22Rv1 (cell line): ENCODE measurements around the gene CCL22.

Experiments
- H3K27ac ChIP-seq: fragments of 450-650 bp; 2 replicates; pipeline ENCODE4 v1.5.1; 2017
- ZFX ChIP-seq: fragments of 450-650 bp; IDR thresholded peaks from 2 replicates; pipeline ENCODE4 v1.6.1; 2017; ENCODE audit warnings: antibody characterized with exemption, borderline replicate concordance
- TF ChIP-seq, protein P1 (sequence below): fragments of 450-650 bp; IDR thresholded peaks from 2 replicates; pipeline ENCODE4 v1.5.1; 2017; ENCODE audit warnings: mild to moderate bottlenecking

The CCL22 gene

DNA sequence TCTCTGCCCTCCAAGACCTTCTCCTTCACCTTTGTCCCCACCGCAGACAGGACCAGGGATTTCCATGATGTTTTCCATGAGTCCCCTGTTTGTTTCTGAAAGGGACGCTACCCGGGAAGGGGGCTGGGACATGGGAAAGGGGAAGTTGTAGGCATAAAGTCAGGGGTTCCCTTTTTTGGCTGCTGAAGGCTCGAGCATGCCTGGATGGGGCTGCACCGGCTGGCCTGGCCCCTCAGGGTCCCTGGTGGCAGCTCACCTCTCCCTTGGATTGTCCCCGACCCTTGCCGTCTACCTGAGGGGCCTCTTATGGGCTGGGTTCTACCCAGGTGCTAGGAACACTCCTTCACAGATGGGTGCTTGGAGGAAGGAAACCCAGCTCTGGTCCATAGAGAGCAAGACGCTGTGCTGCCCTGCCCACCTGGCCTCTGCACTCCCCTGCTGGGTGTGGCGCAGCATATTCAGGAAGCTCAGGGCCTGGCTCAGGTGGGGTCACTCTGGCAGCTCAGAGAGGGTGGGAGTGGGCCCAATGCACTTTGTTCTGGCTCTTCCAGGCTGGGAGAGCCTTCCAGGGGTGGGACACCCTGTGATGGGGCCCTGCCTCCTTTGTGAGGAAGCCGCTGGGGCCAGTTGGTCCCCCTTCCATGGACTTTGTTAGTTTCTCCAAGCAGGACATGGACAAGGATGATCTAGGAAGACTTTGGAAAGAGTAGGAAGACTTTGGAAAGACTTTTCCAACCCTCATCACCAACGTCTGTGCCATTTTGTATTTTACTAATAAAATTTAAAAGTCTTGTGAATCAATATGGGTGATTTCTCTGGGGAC is 25.9 kb downstream of the CCL22 start:
- H3K27ac ChIP-seq = no peak overlapping the region
- TF ChIP-seq, protein P1, sequence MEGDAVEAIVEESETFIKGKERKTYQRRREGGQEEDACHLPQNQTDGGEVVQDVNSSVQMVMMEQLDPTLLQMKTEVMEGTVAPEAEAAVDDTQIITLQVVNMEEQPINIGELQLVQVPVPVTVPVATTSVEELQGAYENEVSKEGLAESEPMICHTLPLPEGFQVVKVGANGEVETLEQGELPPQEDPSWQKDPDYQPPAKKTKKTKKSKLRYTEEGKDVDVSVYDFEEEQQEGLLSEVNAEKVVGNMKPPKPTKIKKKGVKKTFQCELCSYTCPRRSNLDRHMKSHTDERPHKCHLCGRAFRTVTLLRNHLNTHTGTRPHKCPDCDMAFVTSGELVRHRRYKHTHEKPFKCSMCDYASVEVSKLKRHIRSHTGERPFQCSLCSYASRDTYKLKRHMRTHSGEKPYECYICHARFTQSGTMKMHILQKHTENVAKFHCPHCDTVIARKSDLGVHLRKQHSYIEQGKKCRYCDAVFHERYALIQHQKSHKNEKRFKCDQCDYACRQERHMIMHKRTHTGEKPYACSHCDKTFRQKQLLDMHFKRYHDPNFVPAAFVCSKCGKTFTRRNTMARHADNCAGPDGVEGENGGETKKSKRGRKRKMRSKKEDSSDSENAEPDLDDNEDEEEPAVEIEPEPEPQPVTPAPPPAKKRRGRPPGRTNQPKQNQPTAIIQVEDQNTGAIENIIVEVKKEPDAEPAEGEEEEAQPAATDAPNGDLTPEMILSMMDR = no peak
- no peak for TF ChIP-seq ZFX

DNA sequence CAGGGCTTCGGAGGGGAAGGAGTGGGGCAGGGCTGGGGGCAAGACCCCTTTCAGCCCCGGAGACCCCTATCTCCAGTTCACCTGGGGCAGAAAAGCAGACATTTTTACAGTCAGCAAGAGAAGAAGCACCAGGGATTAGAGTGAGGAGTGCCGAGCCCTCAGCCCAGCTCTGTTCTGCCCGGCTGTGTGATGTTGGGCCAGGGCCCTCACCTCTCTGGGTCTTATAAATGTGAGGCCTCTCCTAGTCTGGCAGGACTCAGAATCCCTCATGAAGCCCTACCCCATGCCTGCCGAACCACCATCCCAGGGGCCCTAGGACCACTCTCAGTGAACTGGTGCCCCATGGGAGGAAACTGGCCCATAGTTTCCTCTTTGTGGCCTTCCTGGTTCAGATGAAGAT is 26.5 kb downstream of the CCL22 start:
- TF ChIP-seq, protein P1 = no peak
- no peak overlapping the region for H3K27ac ChIP-seq

DNA sequence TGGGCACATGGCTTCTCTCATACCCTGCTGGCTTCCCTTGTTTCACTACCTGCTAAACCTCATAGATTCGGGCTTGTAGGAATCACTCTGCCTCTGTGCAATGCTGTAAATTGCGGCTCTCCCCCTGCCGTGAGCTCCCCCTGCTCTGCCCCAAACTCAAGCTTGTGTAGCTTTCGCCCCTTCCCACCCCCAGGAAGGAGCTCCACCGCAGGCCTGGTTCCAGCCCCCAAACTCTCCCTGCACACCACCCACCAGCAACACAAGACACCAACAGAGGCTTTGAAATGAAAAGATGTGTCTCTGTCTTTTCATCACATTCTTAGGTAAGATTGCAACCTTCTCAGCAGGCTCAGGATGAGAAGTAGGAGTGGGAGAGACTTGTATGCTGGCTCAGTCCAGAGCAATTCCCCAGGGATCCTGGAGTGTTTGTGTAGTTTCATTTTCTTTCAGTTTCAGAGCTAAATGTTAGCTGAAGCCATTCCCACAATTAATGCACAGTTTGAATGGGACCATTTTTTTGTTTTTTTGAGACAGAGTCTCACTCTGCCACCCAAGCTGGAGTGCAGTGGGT is 27.9 kb downstream of the CCL22 start:
- no peak overlapping the region for H3K27ac ChIP-seq
- TF ChIP-seq, protein P1 = no peak
- TF ChIP-seq ZFX = no peak

DNA sequence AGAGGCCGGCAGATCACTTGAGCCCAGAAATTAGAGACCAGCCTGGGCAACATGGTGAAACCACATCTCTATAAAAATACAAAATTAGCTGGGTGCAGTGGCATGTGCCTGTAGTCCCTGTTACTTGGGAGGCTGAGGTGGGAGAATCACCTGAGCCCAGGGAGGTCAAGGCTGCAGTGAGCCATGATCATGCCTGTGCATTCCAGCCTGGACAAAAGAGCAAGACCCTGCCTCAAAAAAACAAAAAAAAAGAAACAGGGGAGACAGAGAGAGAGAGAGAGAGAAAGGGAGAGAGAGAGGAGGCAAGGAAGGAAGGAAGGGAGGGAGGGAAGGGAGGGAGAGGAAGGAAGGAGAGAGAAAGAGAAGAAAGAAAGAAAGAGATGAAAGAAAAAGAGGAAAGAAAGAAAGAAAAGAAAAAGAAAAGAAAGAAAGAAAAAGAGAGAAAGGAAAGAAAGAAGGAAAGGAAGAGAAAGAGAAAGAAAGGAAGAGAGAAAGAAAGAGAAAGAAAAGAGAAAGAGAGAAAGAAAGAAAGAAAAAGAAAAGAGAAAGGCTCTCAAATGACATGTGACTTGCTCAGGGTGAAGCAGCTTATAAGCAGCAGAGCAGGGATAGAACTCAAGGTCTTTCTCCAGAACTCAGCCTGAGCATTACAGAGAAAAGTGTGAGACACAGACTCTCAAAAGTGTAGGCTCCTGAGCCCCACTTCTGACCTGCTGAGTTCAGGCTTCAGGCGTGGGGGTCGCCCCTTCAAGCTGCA is 29.2 kb downstream of the CCL22 start:
- H3K27ac ChIP-seq = no peak overlapping the region
- no peak for TF ChIP-seq ZFX
- TF ChIP-seq, protein P1 = no peak

DNA sequence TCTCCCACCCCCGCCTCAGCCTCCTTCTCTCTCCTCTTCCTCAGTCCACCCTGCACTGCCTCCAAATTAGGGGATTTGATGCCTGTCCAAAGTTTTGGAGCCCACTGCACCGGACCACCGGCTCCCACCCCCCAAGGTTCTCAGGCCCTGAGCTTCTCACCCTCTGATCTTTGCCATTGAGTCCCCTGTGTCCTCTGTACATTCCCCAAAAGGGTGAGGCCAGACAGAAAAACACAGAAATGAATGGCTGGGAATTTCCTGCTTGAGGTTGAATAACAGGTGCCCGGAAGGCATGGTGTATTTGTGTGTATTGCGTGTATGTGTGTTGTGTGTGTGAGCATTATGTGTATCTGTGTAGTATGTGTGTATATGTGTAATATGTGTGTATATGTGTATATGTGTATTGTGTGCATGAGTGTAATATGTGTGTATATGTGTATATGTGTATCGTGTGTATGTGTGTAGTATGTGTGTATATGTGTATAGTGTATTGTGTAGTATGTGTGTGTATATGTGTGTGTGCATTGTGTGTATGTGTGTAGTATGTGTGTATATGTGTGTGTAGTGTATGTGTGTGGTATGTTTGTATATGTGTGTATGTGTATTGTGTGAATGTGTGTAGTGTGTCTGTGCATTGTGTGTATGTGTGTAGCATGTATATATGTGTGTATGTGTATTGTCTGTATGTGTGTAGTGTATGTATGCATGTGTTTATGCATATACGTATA is 29.9 kb downstream of the CCL22 start:
- H3K27ac ChIP-seq = no peak overlapping the region
- no peak for TF ChIP-seq ZFX
- TF ChIP-seq, protein P1 = no peak

DNA sequence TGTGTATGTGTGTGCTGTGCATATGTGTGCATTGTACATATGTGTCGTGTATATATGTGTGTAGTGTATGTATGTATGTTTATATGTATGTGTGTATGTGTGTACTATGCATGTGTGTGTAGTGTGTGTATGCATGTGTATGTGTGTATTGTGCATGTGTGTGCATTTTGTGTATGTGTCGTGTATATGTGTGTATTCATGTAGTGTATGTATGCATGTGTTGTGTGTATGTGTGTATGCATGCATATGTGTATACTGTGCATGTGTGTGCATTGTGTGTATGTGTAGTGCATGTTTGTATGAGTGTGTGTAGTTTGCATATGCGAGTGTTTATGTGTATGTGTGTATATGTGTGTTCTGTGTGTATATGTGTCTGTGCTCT is 30.5 kb downstream of the CCL22 start:
- no peak overlapping the region for H3K27ac ChIP-seq
- TF ChIP-seq, protein P1 = no peak
- TF ChIP-seq ZFX = no peak
